ENCODE results near the gene ACADM.
"Not testable (repeated sequence)": the region's sequence is repeated elsewhere in the genome, so short reads cannot be mapped to it uniquely, and the experiment has no call there.

The ACADM gene

GRCh38 chr1:75795703-75796193 lies 71.2 kb downstream of the ACADM start:
- no peak for DNase-seq (ENCODE audit: insufficient read length, low spot score)
- TF ChIP-seq POLR2A (IDR thresholded peaks at IDR 0.05; ENCODE audit: low read depth, low read length) = no peak
- FAIRE-seq = no peak

- DNase-seq (ENCODE audit: insufficient read length, low spot score) (no peak), FAIRE-seq (no peak)
- TF ChIP-seq POLR2A (IDR thresholded peaks at IDR 0.05; ENCODE audit: low read depth, low read length) = no peak
Observed at GRCh38 chr1:75796376-75797272, 72.1 kb downstream of the ACADM start, which contains the start of gene MSH4. MSH4 (plus strand) TSS chr1:75796882; CDS start chr1:75796986, 104 bp downstream.

GRCh38 chr1:75797273-75797588 lies 72.7 kb downstream of the ACADM start:
- no peak for TF ChIP-seq POLR2A (IDR thresholded peaks at IDR 0.05; ENCODE audit: low read depth, low read length)
- FAIRE-seq (no peak), DNase-seq (ENCODE audit: insufficient read length, low spot score) (no peak)

GRCh38 chr1:75797606-75798216 lies 73.2 kb downstream of the ACADM start:
- no peak for FAIRE-seq
- TF ChIP-seq POLR2A (IDR thresholded peaks at IDR 0.05; ENCODE audit: low read depth, low read length) = no peak
- DNase-seq (ENCODE audit: insufficient read length, low spot score) = no peak

- not testable (repeated sequence) for FAIRE-seq
Observed at GRCh38 chr1:75801480-75801879, 77.0 kb downstream of the ACADM start.

GRCh38 chr1:75808921-75809320 lies 84.4 kb downstream of the ACADM start:
- no peak for TF ChIP-seq POLR2A (IDR thresholded peaks at IDR 0.05; ENCODE audit: low read depth, low read length)
- DNase-seq (ENCODE audit: insufficient read length, low spot score) (no peak), FAIRE-seq (no peak)

More at GRCh38 chr1:75801480-75801879, 77.0 kb downstream of the ACADM start:
- DNase-seq (ENCODE audit: insufficient read length, low spot score) = not testable (repeated sequence)

- not testable (repeated sequence) for DNase-seq (ENCODE audit: insufficient read length, low spot score); FAIRE-seq
Observed at GRCh38 chr1:75810113-75810512, 85.6 kb downstream of the ACADM start.

- FAIRE-seq (no peak), DNase-seq (ENCODE audit: insufficient read length, low spot score) (no peak)
- no peak for TF ChIP-seq POLR2A (IDR thresholded peaks at IDR 0.05; ENCODE audit: low read depth, low read length)
Observed at GRCh38 chr1:75811211-75811981, 86.9 kb downstream of the ACADM start.

- TF ChIP-seq POLR2A (IDR thresholded peaks at IDR 0.05; ENCODE audit: low read depth, low read length) = no peak
- FAIRE-seq (no peak), DNase-seq (ENCODE audit: insufficient read length, low spot score) (no peak)
Observed at GRCh38 chr1:75812065-75812464, 87.6 kb downstream of the ACADM start.
